Transverse colon (tissue), 4 donors: Measurements from ENCODE around the gene CDHR3.

ENCODE experiments used
- EP300 ChIP-seq: sonication (generic); formaldehyde crosslinking; IDR thresholded peaks from one replicate; pipeline ENCODE4 v1.6.1; 2017; ENCODE audit warnings: antibody characterized with exemption, low read depth
- POLR2AphosphoS5 ChIP-seq, 3 donors: sonication (generic); formaldehyde crosslinking; IDR thresholded peaks; one replicate each; pipeline ENCODE4 v1.6.1; 2016; ENCODE audit warnings: antibody characterized with exemption in 3 of 3
- TF ChIP-seq, protein P1 (sequence below), 5 experiments: fragments of 200-600 bp in 3 of 5; fragments of 450-650 bp in 2 of 5; sonication (generic) in 3 of 5; IDR thresholded peaks; 1 replicate in 2 of 5; 2 replicates in 3 of 5; pipeline ENCODE4 v1.5.1; 2016 to 2017; ENCODE audit warnings: antibody characterized with exemption in 5 of 5, inconsistent platforms in 3 of 5, mild to moderate bottlenecking in 2 of 5, moderate library complexity in 1 of 5

DNA sequence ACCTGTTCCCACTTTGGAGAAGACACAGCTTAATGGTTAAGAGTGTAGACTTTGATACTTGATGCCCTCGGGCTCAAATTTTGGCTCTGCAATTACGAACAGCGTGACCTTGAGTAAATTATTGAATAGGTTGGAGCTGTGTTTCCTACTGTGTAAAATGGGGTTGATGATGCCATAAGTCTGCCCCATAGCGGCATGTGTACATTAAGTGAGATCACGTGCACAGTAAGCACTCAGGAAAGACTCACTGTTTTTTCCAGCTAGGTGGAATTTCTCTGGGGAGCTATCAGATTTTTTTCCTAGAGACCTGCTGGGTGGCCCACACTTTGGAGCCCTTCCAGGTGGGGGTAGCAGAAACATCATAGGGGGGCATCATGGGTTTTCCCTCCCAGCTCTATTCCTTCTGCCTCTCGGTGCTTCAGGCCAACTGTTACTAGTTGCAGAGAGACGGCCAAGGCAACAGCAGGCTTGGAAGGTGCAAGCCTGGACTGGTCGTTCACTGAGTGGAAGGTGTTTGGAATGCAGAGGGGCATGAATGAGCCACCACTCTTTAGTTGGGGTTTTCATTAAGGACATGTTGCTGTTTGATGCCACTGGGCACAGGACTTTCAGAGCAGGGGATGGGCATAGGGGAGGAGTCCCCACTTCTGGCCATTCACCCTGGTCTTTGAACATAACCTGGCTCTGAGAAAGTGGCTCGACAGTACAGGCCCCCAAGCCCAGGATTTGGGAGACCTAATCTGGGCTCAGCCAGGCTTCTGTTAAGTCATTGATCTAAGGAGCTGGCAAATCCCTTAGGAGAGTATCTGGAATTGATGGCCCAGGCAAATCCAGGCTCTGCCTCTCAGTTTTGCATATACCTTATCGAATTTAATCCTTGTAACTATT, 85.0 kb downstream of the CDHR3 start:
- TF ChIP-seq, protein P1, sequence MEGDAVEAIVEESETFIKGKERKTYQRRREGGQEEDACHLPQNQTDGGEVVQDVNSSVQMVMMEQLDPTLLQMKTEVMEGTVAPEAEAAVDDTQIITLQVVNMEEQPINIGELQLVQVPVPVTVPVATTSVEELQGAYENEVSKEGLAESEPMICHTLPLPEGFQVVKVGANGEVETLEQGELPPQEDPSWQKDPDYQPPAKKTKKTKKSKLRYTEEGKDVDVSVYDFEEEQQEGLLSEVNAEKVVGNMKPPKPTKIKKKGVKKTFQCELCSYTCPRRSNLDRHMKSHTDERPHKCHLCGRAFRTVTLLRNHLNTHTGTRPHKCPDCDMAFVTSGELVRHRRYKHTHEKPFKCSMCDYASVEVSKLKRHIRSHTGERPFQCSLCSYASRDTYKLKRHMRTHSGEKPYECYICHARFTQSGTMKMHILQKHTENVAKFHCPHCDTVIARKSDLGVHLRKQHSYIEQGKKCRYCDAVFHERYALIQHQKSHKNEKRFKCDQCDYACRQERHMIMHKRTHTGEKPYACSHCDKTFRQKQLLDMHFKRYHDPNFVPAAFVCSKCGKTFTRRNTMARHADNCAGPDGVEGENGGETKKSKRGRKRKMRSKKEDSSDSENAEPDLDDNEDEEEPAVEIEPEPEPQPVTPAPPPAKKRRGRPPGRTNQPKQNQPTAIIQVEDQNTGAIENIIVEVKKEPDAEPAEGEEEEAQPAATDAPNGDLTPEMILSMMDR (IDR thresholded peaks at IDR 0.05) = no peak
- TF ChIP-seq POLR2AphosphoS5 (IDR thresholded peaks at IDR 0.05) = no peak
- no peak for TF ChIP-seq EP300
